Measurements from ENCODE around the gene SEZ6.

SEZ6 gene

DNA sequence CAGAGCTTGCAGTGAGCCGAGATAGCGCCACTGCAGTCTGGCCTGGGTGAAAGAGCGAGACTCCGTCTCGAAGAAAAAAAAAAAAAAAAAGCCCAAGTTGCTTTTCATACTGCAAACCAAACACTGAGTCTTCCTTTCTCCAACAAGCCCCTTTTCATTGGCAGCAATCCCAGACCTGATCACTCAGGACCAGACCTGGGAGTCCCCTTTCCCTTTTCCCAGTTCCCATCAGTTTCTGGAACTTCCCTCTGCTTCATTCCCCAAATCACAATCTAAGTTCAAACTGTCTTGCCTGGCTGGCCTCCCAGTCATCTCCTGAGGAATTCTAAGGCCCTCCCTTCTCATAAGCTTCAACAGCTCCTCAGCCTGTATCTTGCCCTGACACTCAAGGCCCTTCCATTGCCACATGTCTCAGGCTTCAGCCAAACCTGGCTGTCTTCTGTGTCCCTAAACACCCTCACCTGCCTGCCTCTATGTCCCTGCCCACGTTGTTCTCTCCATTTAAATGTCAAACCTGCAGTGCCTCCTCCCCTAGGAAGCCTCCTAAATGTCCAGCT is 42.7 kb downstream of the SEZ6 start:
- Mint-ChIP-seq H3K4me1 (peaks cover 24% of the 10 kb centered on the region), H3K4me3 (no peak overlapping the region), H3K9me3 (no peaks in the 10 kb centered on the region), H3K27me3 (ENCODE audit: low read depth) (peaks cover 26% of the 10 kb centered on the region), H3K27ac (peak overlapping the region in 1 of 3 experiments; percentile 6), H3K36me3 (ENCODE audit: low read depth) (no peaks in the 10 kb centered on the region)
- TF ChIP-seq CTCF (IDR thresholded peaks at IDR 0.05; ENCODE audit: unreplicated experiment in 3 of 3): no peak

DNA sequence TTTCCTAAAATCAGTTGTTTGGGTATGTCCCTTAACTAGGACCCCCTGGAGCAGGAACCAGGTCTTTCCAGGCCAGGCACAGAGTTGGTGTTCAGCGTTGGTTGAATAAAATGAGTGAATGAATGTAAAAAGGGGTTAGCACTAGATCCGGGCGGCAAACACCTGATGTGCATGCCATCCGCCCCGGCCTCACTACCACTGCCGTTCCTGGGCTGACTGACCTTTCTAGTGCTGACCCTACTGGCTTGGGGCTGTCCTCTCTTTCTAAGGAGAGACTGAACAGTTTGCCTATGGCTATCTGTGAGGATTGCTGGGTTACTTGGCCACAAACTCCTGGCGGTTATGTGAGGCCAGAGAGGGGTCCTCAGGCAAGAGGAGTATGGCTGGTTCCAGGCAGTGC is 44.4 kb downstream of the SEZ6 start:
- H3K4me3 Mint-ChIP-seq: no peak overlapping the region
- TF ChIP-seq CTCF (IDR thresholded peaks at IDR 0.05; ENCODE audit: unreplicated experiment in 3 of 3): no peak
- H3K27ac Mint-ChIP-seq: no peak overlapping the region
- no peaks in the 10 kb centered on the region for H3K36me3 Mint-ChIP-seq (ENCODE audit: low read depth)
- peaks cover 8% of the 10 kb centered on the region for H3K4me1 Mint-ChIP-seq
- no peaks in the 10 kb centered on the region for H3K9me3 Mint-ChIP-seq
- peaks cover 26% of the 10 kb centered on the region for H3K27me3 Mint-ChIP-seq (ENCODE audit: low read depth)

GRCh38 chr17:28960256-28961061 is 45.4 kb downstream of the SEZ6 start:
- H3K4me1 Mint-ChIP-seq: peaks cover 2% of the 10 kb centered on the region
- H3K36me3 Mint-ChIP-seq (ENCODE audit: low read depth): no peaks in the 10 kb centered on the region
- peaks cover 26% of the 10 kb centered on the region for H3K27me3 Mint-ChIP-seq (ENCODE audit: low read depth)
- no peaks in the 10 kb centered on the region for H3K9me3 Mint-ChIP-seq
- H3K4me3 Mint-ChIP-seq: no peak overlapping the region
- no peak overlapping the region for H3K27ac Mint-ChIP-seq
- TF ChIP-seq CTCF (IDR thresholded peaks at IDR 0.05; ENCODE audit: unreplicated experiment in 3 of 3): no peak

GRCh38 chr17:28959471-28959871 is 46.4 kb downstream of the SEZ6 start:
- H3K4me3 Mint-ChIP-seq: no peak overlapping the region
- no peaks in the 10 kb centered on the region for H3K9me3 Mint-ChIP-seq
- H3K27me3 Mint-ChIP-seq (ENCODE audit: low read depth): peaks cover 20% of the 10 kb centered on the region
- no peak for TF ChIP-seq CTCF (IDR thresholded peaks at IDR 0.05; ENCODE audit: unreplicated experiment in 3 of 3)
- H3K36me3 Mint-ChIP-seq (ENCODE audit: low read depth): no peaks in the 10 kb centered on the region
- H3K27ac Mint-ChIP-seq: no peak overlapping the region
- H3K4me1 Mint-ChIP-seq: no peaks in the 10 kb centered on the region

DNA sequence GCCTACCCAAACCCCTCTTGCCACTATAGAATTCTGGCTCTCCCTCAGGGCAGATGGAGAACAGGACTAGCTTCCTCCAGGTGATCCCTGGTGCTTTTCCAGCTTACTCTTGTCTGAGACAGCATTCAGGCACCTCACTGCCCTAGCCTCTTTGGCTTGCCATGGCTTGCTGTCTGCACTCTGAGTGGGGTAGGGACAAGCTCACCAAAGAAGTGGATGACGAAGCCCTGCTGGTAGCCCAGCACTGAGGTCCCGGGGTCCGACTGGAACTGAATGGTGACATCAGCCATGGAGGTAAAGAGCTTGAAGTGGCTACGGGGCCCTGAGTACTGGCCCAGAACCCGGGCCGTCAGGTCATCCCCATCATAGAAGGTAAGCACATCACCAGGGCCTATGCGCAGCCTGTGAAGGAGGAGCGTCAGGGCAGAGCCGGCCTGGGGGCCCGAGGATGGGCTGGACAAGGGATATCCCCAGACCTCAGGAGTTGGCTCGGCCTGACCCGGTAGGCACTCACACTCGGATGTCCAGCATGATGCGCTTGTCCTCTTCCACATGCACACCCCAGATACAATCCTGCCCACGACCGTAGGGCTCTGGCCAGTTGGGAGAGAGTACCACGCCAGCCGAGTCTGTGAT is 46.9 kb downstream of the SEZ6 start:
- Mint-ChIP-seq H3K4me3 (no peak overlapping the region), H3K9me3 (no peaks in the 10 kb centered on the region), H3K27me3 (ENCODE audit: low read depth) (peaks cover 15% of the 10 kb centered on the region), H3K27ac (no peak overlapping the region), H3K36me3 (ENCODE audit: low read depth) (no peaks in the 10 kb centered on the region), H3K4me1 (no peaks in the 10 kb centered on the region)
- no peak for TF ChIP-seq CTCF (IDR thresholded peaks at IDR 0.05; ENCODE audit: unreplicated experiment in 3 of 3)
